ENCODE results near the gene PIK3R2. TPM values are rescaled to one million over a fixed set of nuclear protein-coding genes. Genes with fewer than 3 reads are reported as not detected.

Gene PIK3R2
- total RNA-seq, 1 donor from 2014 or later, result 61.2 TPM

DNA sequence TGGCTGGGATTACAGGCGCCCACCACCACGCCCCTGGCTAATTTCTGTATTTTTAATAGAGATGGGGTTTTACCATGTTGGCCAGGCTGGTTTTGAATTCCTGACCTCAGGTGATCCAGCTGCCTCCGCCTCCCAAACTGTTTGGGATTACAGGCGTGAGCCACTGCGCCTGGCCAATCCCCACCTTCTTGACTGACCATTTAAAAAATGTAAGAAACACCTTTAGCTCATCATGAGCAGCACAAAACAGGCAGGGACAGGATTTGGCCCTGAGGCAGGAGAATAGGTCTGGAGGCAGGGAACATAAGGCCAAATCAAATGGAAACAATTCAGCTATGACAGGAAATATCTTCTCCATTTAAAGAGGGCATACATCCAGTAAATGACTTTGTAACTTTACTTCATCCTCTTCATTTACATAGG, 38.7 kb downstream of the PIK3R2 start:
- Mint-ChIP-seq H3K27me3 (no peaks in the 10 kb centered on the region), H3K4me3 (ENCODE audit: low read depth) (no peak overlapping the region), H3K36me3 (ENCODE audit: insufficient read depth) (no peaks in the 10 kb centered on the region), H3K4me1 (ENCODE audit: low read depth) (peaks cover 8% of the 10 kb centered on the region), H3K27ac (peak overlapping the region; percentile 80), H3K9me3 (ENCODE audit: low read depth) (no peaks in the 10 kb centered on the region)
- TF ChIP-seq, protein P1, sequence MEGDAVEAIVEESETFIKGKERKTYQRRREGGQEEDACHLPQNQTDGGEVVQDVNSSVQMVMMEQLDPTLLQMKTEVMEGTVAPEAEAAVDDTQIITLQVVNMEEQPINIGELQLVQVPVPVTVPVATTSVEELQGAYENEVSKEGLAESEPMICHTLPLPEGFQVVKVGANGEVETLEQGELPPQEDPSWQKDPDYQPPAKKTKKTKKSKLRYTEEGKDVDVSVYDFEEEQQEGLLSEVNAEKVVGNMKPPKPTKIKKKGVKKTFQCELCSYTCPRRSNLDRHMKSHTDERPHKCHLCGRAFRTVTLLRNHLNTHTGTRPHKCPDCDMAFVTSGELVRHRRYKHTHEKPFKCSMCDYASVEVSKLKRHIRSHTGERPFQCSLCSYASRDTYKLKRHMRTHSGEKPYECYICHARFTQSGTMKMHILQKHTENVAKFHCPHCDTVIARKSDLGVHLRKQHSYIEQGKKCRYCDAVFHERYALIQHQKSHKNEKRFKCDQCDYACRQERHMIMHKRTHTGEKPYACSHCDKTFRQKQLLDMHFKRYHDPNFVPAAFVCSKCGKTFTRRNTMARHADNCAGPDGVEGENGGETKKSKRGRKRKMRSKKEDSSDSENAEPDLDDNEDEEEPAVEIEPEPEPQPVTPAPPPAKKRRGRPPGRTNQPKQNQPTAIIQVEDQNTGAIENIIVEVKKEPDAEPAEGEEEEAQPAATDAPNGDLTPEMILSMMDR (IDR thresholded peaks at IDR 0.05; ENCODE audit: unreplicated experiment), result no peak
- DNase-seq (ENCODE audit: low spot score, unreplicated experiment), result no peak

DNA sequence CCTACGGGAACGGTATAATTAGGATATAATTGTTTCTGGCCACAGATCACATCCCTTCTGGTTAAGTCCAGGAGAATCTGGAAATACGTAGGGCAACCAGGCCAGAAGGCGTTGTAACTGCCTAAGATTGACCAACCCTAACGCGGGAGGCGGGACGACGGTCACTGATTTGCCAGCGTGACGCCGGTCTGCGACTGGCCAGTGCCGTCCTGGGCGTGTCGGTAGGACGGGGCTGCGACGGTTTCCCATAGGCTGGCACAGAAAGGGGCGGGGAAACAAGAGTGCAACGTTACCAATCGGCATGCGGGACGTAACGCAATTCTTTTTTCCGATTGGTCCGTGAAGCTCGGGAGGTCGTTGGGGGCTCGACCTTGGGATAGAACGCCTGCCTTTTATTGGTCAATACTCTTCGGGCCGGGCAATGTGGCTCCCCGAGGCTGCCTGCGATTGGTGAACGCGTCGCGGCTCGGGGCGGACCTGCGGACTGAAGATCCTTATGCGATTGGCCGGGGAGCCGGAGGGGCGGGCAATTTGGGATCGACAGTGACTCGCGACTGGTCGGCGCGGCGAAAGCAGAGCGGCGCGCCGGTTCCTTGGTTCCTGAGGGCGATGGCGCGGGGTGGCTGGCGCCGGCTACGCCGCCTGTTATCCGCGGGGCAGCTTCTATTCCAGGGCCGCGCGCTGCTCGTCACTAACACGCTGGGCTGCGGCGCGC, 39.9 kb downstream of the PIK3R2 start, which contains the start of gene MPV17L2:
MPV17L2 (plus strand) TSS at position 546 of the 715 bp plus-strand sequence; CDS start at position 610, 64 bp downstream.
- H3K27me3 Mint-ChIP-seq, result no peaks in the 10 kb centered on the region
- TF ChIP-seq, protein P1 (IDR thresholded peaks at IDR 0.05; ENCODE audit: unreplicated experiment), result no peak
- peak within 1 kb of the TSS; percentile 80 for H3K27ac Mint-ChIP-seq
- H3K4me1 Mint-ChIP-seq (ENCODE audit: low read depth), result peaks cover 8% of the 10 kb centered on the region
- H3K9me3 Mint-ChIP-seq (ENCODE audit: low read depth), result no peaks in the 10 kb centered on the region
- DNase-seq (ENCODE audit: low spot score, unreplicated experiment), result peak; percentile 96
- peak within 1 kb of the TSS; percentile 84 for H3K4me3 Mint-ChIP-seq (ENCODE audit: low read depth)
- no peaks in the 10 kb centered on the region for H3K36me3 Mint-ChIP-seq (ENCODE audit: insufficient read depth)

DNA sequence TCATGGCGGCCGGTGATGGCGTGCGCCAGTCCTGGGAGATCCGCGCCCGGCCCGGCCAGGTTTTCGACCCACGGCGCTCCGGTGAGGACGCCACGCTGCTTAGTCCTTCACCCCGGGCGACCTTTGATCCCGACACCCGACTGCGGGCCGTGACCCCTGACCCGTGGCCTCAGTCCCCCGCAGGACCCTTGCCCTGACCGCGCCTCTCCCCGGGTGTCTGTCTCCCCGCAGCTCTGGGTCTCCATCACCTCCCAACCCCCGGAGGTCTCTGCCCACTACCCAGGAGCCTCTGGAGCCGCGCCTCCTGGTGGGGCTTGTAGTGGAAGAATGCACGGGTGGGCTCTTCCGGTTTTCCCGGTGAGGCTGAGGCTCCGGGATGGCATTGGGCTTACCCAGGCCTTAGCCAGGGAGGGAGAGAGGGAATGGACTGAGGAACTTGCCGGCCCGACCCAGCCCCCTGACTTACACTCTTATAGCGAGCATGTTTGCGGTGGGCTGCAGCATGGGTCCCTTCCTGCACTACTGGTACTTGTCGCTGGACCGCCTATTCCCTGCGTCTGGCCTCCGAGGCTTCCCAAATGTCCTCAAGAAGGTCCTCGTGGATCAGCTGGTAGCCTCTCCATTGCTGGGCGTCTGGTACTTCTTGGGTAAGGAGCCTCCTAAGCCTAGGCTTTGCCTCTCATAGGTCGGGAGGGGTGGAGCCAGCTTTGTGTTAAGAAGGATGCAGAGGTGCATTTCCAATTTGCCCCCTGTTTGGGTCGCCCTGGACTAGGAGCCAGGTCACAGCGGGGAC, 40.6 kb downstream of the PIK3R2 start:
- Mint-ChIP-seq H3K27me3 (no peaks in the 10 kb centered on the region), H3K27ac (peak overlapping the region; percentile 80), H3K36me3 (ENCODE audit: insufficient read depth) (peaks cover under 1% of the 10 kb centered on the region), H3K9me3 (ENCODE audit: low read depth) (no peaks in the 10 kb centered on the region), H3K4me3 (ENCODE audit: low read depth) (peak overlapping the region; percentile 84), H3K4me1 (ENCODE audit: low read depth) (peaks cover 8% of the 10 kb centered on the region)
- TF ChIP-seq, protein P1 (IDR thresholded peaks at IDR 0.05; ENCODE audit: unreplicated experiment), result no peak
- no peak for DNase-seq (ENCODE audit: low spot score, unreplicated experiment)

DNA sequence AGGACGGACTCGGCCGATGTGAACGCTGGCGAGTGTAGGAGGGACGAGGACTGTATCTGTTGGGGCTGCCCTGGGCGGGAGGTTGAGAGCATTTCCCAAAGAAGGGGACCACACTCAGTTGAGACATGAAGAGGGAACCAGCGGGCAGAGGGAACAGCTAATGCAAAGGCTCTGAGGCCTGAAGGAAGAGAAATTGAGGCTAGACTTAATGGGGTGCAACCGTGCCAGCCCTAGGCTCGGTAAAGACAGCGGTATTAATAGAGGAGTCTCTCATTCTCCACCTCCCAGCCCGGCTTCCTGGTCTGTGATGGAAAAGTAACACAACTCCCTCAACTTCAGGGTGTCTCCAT, 41.2 kb downstream of the PIK3R2 start:
- peaks cover 8% of the 10 kb centered on the region for H3K4me1 Mint-ChIP-seq (ENCODE audit: low read depth)
- H3K27me3 Mint-ChIP-seq, result no peaks in the 10 kb centered on the region
- H3K4me3 Mint-ChIP-seq (ENCODE audit: low read depth), result peak overlapping the region; percentile 84
- H3K27ac Mint-ChIP-seq, result peak overlapping the region; percentile 80
- TF ChIP-seq, protein P1 (IDR thresholded peaks at IDR 0.05; ENCODE audit: unreplicated experiment), result no peak
- DNase-seq (ENCODE audit: low spot score, unreplicated experiment), result no peak
- no peaks in the 10 kb centered on the region for H3K9me3 Mint-ChIP-seq (ENCODE audit: low read depth)
- peaks cover 1% of the 10 kb centered on the region for H3K36me3 Mint-ChIP-seq (ENCODE audit: insufficient read depth)

DNA sequence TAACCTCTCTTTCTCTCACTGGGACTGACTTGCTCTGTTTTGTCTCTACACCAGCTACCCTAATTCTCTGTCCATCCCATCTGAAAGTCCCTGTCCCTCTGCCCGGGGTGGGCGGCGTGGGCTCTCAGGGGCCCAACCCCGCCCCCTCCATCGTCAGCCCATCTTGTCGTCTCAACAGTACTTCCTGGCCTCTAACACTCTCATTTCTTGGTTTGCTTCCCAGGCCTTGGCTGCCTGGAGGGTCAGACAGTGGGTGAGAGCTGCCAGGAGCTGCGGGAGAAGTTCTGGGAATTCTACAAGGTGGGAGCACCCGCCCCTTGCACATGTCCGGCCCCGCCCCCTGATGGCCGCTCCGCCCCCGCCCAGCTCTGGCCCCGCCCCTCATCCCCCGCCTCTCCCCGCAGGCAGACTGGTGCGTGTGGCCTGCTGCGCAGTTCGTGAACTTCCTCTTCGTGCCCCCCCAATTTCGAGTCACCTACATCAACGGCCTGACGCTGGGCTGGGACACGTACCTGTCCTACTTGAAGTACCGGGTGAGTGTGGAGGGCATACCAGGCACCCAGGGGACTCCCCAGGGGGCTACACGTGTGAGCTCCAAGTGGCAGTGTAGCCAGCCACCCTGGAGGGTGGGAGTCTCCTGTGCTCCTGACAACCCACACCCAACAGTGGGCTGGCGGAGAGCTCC, 41.7 kb downstream of the PIK3R2 start:
- peaks cover 8% of the 10 kb centered on the region for H3K4me1 Mint-ChIP-seq (ENCODE audit: low read depth)
- peak overlapping the region; percentile 41 for H3K4me3 Mint-ChIP-seq (ENCODE audit: low read depth)
- DNase-seq (ENCODE audit: low spot score, unreplicated experiment), result no peak
- H3K27ac Mint-ChIP-seq, result peak overlapping the region; percentile 29
- TF ChIP-seq, protein P1 (IDR thresholded peaks at IDR 0.05; ENCODE audit: unreplicated experiment), result no peak
- H3K27me3 Mint-ChIP-seq, result no peaks in the 10 kb centered on the region
- peaks cover 1% of the 10 kb centered on the region for H3K36me3 Mint-ChIP-seq (ENCODE audit: insufficient read depth)
- no peaks in the 10 kb centered on the region for H3K9me3 Mint-ChIP-seq (ENCODE audit: low read depth)
